Medulla oblongata (tissue), 1 donor: ENCODE data around the gene HBA2.
"Not testable (repeated sequence)": the region's sequence is repeated elsewhere in the genome, so short reads cannot be mapped to it uniquely, and the experiment has no call there.

Source experiments
- DNase-seq: peaks from one replicate; pipeline ENCODE4 v3.0.0-alpha.2; 2015; ENCODE audit errors: extremely low spot score

The HBA2 gene

GRCh38 chr16:172374-172941 lies at the start of gene HBA2:
Gene HBA2 (plus strand): TSS chr16:172876. CDS start chr16:172913, 37 bp downstream.
- DNase-seq, result not testable (repeated sequence)

GRCh38 chr16:123558-124350 lies 48.9 kb upstream of the HBA2 start:
- not testable (repeated sequence) for DNase-seq

GRCh38 chr16:125011-125410 lies 47.7 kb upstream of the HBA2 start:
- no peak for DNase-seq

GRCh38 chr16:129075-129474 lies 43.6 kb upstream of the HBA2 start:
- DNase-seq, result no peak

GRCh38 chr16:130533-131173 lies 42.0 kb upstream of the HBA2 start:
- no peak for DNase-seq

- DNase-seq, result no peak
These were observed 40.6 kb upstream of the HBA2 start for GRCh38 chr16:132120-132519.

- DNase-seq, result no peak
These were observed 39.0 kb upstream of the HBA2 start for GRCh38 chr16:133716-134115.

GRCh38 chr16:138049-138417 lies 34.6 kb upstream of the HBA2 start:
- DNase-seq, result no peak

- DNase-seq, result no peak
These were observed 32.4 kb upstream of the HBA2 start for GRCh38 chr16:140175-140857.

GRCh38 chr16:142405-142967 lies 30.2 kb upstream of the HBA2 start:
- DNase-seq, result peak; percentile 59

- no peak for DNase-seq
These were observed 29.6 kb upstream of the HBA2 start for GRCh38 chr16:143047-143446.

GRCh38 chr16:143456-143855 lies 29.2 kb upstream of the HBA2 start:
- no peak for DNase-seq

GRCh38 chr16:144797-145252 lies 27.9 kb upstream of the HBA2 start:
- no peak for DNase-seq

GRCh38 chr16:146646-147045 lies 26.0 kb upstream of the HBA2 start:
- no peak for DNase-seq

- no peak for DNase-seq
These were observed 23.5 kb upstream of the HBA2 start for GRCh38 chr16:149024-149660.

- DNase-seq, result no peak
These were observed 20.2 kb upstream of the HBA2 start, which contains the start of gene HBZ for GRCh38 chr16:152141-153128. Gene HBZ (plus strand): TSS chr16:152644. CDS start chr16:152910, 266 bp downstream.

GRCh38 chr16:153129-153521 lies 19.6 kb upstream of the HBA2 start:
- DNase-seq, result not testable (repeated sequence)

- not testable (repeated sequence) for DNase-seq
These were observed 19.0 kb upstream of the HBA2 start for GRCh38 chr16:153550-154216.

- no peak for DNase-seq
These were observed 18.3 kb upstream of the HBA2 start for GRCh38 chr16:154217-155030.
